ENCODE measurements around the gene NHS. TPM values are rescaled to one million over a fixed set of nuclear protein-coding genes. Genes with fewer than 3 reads are reported as not detected.

Gene NHS
- total RNA-seq, 1 donor from 2014 or later = 11.4 TPM

DNA sequence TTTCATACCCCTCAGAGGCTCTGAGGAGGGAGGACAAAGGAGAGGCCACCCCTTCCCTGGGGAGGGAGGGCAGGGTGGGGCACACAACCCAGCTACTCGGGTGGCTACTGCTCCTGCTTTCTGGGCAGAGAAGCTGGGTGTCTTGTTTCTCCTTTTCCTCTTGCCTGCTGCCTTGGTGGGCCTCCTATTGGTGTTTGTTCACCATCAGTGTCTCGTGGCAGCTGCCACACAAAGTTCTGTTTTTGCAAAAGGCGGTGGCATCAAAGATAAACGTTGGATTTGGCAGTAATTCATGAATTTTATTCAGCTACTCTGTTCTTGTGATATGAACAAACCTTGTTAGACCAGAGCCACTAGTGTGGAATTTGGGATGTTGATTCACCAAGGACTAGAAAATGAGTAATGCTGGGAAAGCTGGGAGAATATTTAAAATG is 209.3 kb downstream of the NHS start:
- no peak for DNase-seq (ENCODE audit: low spot score)

GRCh38 chrX:17585006-17585405 is 210.0 kb downstream of the NHS start:
- DNase-seq (ENCODE audit: low spot score) = no peak

GRCh38 chrX:17587366-17587765 is 212.4 kb downstream of the NHS start:
- DNase-seq (ENCODE audit: low spot score) = no peak

DNA sequence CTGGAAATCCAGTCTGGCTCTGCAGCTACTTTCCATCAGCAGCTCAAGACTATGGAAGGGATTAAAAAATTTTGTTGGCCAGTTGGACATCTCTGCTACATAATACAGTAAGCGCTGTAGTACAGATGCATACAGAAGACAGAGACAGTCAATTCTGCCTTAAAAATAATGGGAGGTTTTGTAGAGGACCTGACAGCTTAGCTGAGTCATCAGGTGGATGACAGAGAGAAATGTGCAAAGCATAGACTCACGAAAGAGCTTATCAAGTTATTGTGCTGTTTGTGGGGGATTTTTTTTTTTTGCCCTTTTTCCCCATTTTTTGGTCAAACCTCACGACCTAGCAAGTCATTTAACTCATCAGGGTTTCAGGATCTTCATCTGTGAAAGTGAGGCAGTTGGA is 213.3 kb downstream of the NHS start:
- no peak for DNase-seq (ENCODE audit: low spot score)

DNA sequence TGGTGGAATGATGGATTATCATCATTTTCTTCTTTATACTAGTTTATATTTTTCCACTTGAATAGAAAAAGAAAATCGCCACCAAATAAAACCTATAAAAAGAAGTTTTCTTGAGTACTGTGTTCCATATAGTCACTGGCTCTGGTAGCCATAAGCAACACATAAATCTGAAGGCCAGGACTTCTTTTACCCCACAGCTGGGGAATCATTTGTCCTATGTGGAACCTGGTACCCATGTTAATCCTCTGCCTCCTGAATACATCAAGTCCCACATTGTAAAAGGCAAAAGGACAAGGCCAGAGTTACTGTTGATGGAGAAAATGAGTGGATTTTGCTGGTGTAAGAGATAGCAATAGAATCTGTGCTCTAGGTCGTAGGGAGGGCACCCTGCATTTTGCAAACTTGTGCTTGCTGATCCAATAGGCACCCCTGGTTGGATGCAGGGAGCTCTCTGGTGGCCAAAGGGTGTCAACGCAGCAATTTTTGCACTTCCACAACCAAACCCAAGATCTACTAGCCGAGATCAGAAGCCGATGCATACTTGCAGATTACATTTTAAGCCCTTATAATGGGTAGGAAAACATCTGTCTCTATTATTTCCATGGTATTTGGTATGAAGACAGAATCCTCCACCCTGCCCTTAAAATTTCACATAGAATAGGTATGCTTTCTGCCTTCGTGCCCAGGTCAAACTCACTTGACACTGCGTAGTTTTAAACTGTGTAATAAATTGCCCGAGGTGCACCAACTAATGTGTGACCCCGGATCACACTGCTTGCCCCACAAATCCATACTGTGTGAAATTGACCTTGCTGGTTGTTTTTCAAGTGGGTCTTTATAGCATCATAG is 216.1 kb downstream of the NHS start:
- DNase-seq (ENCODE audit: low spot score) = no peak

- DNase-seq (ENCODE audit: low spot score) = no peak
Observed at GRCh38 chrX:17591741-17592110, 216.7 kb downstream of the NHS start.

- DNase-seq (ENCODE audit: low spot score) = no peak
Observed at GRCh38 chrX:17592117-17592516, 217.1 kb downstream of the NHS start.

DNA sequence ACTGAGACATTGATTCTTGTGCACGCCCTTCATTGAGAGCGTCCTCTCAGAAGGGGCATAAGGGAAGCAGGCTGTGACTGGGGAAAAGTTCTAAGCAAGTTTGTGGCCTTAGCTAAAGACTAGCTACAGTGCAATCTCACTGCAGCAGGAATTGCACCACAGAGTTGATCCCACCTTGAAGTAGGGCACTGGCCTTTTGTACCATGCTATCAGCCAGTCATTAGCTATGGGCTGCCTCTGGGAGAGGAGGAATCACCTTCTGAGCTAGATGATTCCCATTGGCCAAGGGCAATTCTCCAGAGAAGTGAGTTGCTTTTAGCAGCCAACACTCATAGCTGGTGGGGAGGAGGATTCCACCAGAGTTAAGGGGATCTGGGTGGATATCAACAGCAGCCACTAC is 219.7 kb downstream of the NHS start:
- DNase-seq (ENCODE audit: low spot score) = no peak

DNA sequence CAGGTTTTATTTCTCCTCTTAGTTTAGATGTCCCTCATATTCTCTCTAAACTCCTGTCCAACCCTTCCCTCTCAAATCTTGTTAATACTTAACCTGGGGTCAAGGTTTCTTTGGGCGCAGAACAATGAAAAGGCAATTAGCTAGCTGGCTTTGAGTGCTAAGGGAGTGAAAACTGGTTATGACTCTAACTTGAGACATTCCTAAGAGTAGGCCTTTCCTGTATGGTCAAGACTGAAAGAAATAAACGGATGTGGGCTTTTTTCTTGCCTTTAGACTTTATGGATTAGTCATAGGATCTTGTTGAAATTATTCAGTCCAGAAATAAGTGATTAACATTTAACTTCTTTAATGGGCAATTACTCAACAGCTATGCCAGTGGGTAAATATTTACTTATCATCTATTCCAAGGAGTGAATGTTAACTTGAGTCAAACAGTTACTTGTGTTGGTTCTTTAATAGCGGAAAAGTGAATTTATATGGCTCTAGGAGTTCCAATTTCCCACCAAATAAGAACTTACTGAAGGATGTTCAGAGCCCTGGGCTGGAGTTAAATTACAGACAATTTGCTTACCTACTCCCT is 220.5 kb downstream of the NHS start:
- no peak for DNase-seq (ENCODE audit: low spot score)

DNA sequence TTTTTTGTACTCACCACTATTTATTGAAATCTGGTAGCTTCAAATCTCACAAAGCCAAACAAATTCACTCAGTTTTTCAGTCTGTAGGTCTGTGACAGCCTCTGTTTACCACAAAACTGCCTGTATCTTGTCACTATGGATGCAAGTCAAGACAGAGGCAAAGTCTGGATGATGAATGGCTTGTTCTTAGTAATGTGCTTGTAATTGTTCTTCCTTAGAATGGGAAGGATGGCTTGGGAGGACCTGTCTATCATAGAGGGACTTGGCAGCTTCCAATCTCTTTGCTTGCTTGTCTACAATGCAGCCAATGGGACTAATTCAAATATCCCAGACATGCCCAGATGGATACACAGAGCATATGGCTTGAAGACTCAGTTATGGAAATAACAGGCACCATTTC is 221.1 kb downstream of the NHS start:
- DNase-seq (ENCODE audit: low spot score) = no peak

DNA sequence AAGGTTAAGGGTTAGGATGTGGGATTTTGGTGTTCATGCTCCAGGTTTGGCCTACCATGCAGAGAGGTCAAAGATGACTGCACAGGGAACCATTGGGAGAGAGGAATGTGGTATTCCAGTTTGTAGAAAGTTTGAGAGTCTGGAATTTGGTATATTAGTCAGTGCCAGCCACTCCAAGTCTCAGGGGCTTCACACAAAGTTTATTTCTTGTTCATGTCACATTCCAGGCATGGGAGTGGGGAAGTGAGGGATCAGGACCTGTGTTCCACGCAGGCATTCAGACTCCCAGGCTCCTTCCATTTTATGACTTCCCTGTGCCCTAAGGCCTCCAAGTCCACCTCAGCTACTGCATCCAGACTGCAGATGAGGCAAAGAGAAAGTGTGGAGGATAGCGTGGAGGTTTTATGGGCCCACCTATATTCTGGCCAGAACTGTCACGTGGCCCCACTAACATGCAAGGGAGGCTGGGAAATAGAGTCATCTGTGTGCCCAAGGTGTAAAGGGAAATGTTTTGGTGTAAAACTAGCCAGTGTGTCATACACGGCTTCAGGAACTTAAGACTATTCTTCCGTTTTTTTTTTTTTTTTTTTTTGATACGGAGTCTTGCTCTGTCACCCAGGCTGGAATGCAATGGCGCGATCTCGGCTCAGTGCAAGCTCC is 221.7 kb downstream of the NHS start:
- DNase-seq (ENCODE audit: low spot score) = no peak

DNA sequence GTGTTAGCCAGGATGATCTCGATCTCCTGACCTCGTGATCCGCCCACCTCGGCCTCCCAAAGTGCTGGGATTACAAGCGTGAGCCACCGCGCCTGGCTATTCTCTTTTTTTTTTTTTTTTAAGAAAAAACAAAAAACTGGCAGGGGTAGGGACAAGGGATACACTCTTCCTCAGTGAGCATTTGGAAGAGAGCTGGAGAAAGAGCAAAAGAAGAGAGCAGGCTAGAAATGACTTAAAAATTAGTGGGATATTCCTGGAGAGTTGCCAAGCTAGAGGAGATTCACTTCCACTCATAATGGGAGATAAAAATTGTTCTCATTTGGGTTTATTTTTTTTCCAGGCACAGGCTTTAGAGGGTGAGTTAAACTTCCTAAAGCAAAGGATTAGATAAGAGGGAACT is 222.3 kb downstream of the NHS start:
- DNase-seq (ENCODE audit: low spot score) = no peak

- DNase-seq (ENCODE audit: low spot score) = peak; percentile 91
Observed at GRCh38 chrX:17597836-17598439, 222.9 kb downstream of the NHS start.

GRCh38 chrX:17601441-17602200 is 226.6 kb downstream of the NHS start:
- no peak for DNase-seq (ENCODE audit: low spot score)

GRCh38 chrX:17602245-17602644 is 227.2 kb downstream of the NHS start:
- DNase-seq (ENCODE audit: low spot score) = no peak

DNA sequence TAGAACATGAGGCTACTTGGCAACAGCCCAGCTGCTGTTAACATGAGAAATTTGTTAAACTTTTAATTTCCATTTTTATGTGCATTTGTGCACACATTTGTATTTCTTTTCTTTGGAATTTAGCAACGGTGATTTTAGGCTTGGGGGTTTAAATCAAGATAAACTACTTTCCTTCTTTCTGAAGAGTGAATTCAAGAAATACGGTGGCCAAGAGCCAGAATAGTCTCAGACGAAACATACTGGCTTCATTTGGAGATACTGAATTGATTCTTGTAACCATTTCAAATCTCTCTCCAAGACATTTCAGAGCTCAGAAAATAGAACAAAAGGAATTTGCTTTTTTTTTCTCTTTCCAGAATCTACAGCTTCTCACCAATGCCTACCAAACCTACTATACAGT is 228.2 kb downstream of the NHS start:
- DNase-seq (ENCODE audit: low spot score) = no peak

DNA sequence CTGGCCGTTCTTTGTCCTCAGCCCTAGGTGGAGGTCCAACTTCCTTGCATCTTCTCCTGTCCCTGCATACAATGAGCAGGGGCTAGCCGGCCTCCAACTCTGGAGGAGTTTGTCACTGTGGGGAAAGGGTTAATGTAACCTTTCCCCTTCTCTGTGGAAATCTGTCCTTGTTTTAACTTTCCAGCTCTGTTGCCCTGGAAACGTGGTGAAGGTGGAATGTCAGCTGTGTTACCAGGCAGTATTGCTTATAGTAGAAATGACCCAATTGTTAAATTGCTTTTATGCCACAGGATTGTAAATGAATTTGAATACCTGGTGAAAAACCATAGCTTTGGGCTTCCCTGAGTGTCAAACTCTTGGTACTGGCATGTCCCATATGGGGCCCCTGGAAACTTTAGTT is 230.7 kb downstream of the NHS start:
- no peak for DNase-seq (ENCODE audit: low spot score)

- DNase-seq (ENCODE audit: low spot score) = no peak
Observed at GRCh38 chrX:17606231-17606630, 231.2 kb downstream of the NHS start.

GRCh38 chrX:17608888-17609287 is 233.9 kb downstream of the NHS start:
- no peak for DNase-seq (ENCODE audit: low spot score)

- DNase-seq (ENCODE audit: low spot score) = no peak
Observed at GRCh38 chrX:17610788-17611187, 235.8 kb downstream of the NHS start.

GRCh38 chrX:17613979-17614588 is 239.1 kb downstream of the NHS start:
- DNase-seq (ENCODE audit: low spot score) = no peak

Data from mesenteric fat pad (tissue), 1 donor.